ENCODE measurements around the gene ATP8B2.
A peak's percentile ranks its signal among the peaks of the same experiment; 100 is the strongest.

Gene ATP8B2

DNA sequence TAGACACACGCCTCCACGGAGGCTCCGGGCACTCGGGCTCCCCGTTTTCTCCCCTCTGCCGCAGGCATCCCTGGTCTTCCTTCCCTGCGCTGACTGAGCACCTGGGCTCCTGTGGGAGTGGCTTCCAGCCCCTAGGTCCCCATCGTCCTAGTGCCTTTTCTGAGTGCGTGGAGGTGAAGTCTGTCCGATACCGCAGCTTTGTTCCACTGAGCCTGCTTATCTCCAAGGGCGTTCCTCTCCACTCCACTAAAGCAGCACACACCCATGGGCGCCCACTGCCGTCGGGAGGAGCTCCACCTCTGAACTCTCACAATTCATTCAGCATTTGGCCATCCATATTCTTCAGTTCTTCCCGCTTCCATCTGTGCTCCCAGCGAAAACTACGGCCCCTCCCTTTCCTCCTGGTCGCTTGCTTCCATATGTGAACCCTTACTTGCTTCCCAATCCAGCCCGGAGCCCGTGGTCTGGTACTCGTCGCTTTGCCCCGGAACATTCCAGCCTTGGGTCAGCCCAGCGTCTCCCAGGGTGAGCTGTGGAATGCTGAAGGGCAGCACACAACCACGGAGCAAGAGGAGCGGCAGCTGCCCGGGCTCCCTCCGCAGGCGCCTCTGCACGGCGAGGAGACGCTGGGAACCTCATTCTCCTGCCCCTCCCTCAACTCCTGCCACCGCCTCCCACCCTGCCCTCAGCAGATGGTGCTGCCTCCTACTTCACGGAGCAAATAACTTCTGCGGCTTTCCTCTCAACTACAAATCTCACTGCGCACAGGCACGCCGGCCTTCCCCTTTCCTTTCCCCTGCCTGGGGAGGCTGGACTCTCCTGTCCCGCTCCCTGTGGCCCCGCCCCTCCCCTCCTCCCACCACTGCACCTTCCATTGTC is 27.5 kb downstream of the ATP8B2 start (continued):
- TF ChIP-seq PRDM4 (tag by site-specific recombination; IDR thresholded peaks at IDR 0.05) (no peak), ZBTB11 (tag by site-specific recombination; conservative IDR thresholded peaks at IDR 0.05; ENCODE audit: low read depth) (0 out of 2 replicates have a peak, but pooled peaks have one; percentile 26), ZNF112 (tag by site-specific recombination; IDR thresholded peaks at IDR 0.05) (no peak), KLF8 (tag by site-specific recombination; IDR thresholded peaks at IDR 0.05) (no peak), HOXD13 (CRISPR knock-in tag; IDR thresholded peaks at IDR 0.05; ENCODE audit: borderline replicate concordance) (no peak), ZNF239 (tag by site-specific recombination; IDR thresholded peaks at IDR 0.05) (no peak), ZNF37A (tag by site-specific recombination; IDR thresholded peaks at IDR 0.05) (no peak), ZNF416 (tag by site-specific recombination; IDR thresholded peaks at IDR 0.05) (no peak), RBAK (tag by site-specific recombination; IDR thresholded peaks at IDR 0.05) (no peak), ZNF621 (tag by site-specific recombination; IDR thresholded peaks at IDR 0.05) (no peak), EGR2 (tag by site-specific recombination; IDR thresholded peaks at IDR 0.05; ENCODE audit: low read depth) (no peak; the same call in none of the 2 replicates), BCL11A (tag by site-specific recombination; IDR thresholded peaks at IDR 0.05; ENCODE audit: low read depth) (no peak), ZIC2 (tag by site-specific recombination; IDR thresholded peaks at IDR 0.05) (no peak; the same call in 1 of the 2 replicates), ZNF529 (tag by site-specific recombination; IDR thresholded peaks at IDR 0.05; ENCODE audit: insufficient replicate concordance) (no peak), SETDB1 (IDR thresholded peaks at IDR 0.05; ENCODE audit: insufficient read length, low read length) (no peak), GFI1B (tag by site-specific recombination; IDR thresholded peaks at IDR 0.05) (no peak), ZNF629 (tag by site-specific recombination; IDR thresholded peaks at IDR 0.05) (no peak), PATZ1 (tag by site-specific recombination; IDR thresholded peaks at IDR 0.05) (peak; percentile 55), ZNF350 (tag by site-specific recombination; IDR thresholded peaks at IDR 0.05) (no peak), ZNF664 (tag by site-specific recombination; IDR thresholded peaks at IDR 0.05) (no peak), ZNF121 (tag by site-specific recombination; IDR thresholded peaks at IDR 0.05) (peak; percentile 96), HOXA7 (CRISPR knock-in tag; IDR thresholded peaks at IDR 0.05; ENCODE audit: borderline replicate concordance) (no peak), ZNF514 (tag by site-specific recombination; IDR thresholded peaks at IDR 0.05) (no peak), ZBTB48 (tag by site-specific recombination; IDR thresholded peaks at IDR 0.05) (peak; percentile 91), ZNF449 (tag by site-specific recombination; IDR thresholded peaks at IDR 0.05) (no peak), WT1 (tag by site-specific recombination; IDR thresholded peaks at IDR 0.05) (peak; percentile 44; the same call in 1 of the 2 replicates), ZNF138 (tag by site-specific recombination; IDR thresholded peaks at IDR 0.05; ENCODE audit: borderline replicate concordance) (no peak), ZNF510 (tag by site-specific recombination; IDR thresholded peaks at IDR 0.05; ENCODE audit: insufficient replicate concordance) (no peak), ZNF184 (tag by site-specific recombination; IDR thresholded peaks at IDR 0.05) (no peak), ZNF624 (tag by site-specific recombination; IDR thresholded peaks at IDR 0.05) (no peak), MYNN (tag by site-specific recombination; IDR thresholded peaks at IDR 0.05; ENCODE audit: borderline replicate concordance) (no peak)

Measured in HEK293 (cell line).